K562 (cell line): ENCODE measurements around the gene C3. TPM values are rescaled to one million over a fixed set of nuclear protein-coding genes. Genes with fewer than 3 reads are reported as not detected.

Source experiments
- CSDE1 ChIP-seq, 2 experiments: fragments of 450-650 bp; IDR thresholded peaks; 2 replicates each; pipeline ENCODE4 v1.6.1; 2016; ENCODE audit warnings: mild to moderate bottlenecking in 1 of 2
- CTCF ChIP-seq, 3 experiments: IDR thresholded peaks in 2 of 3; conservative IDR thresholded peaks in 1 of 3; 2 replicates each; pipeline ENCODE4 v1.5.1; 2011 to 2012; ENCODE audit warnings: low read length in 3 of 3, mild to moderate bottlenecking in 3 of 3, control low read depth in 2 of 3, improper control_type of control experiment in 1 of 3, inconsistent platforms in 1 of 3, low read depth in 1 of 3, mixed read lengths in 1 of 3, moderate library complexity in 1 of 3; ENCODE audit not compliant: insufficient read depth in 2 of 3
- E2F6 ChIP-seq, 2 experiments: IDR thresholded peaks; 2 replicates each; pipeline ENCODE4 v1.6.1; 2011; ENCODE audit warnings: borderline replicate concordance in 1 of 2, control low read depth in 1 of 2, low read depth in 1 of 2, low read length in 1 of 2, mild to moderate bottlenecking in 1 of 2, mixed read lengths in 1 of 2, moderate library complexity in 1 of 2; ENCODE audit not compliant: insufficient read depth in 1 of 2, insufficient read length in 1 of 2, poor library complexity in 1 of 2, severe bottlenecking in 1 of 2; ENCODE audit errors: extremely low read depth in 1 of 2
- ELF1 ChIP-seq: fragments of 200-800 bp; sonication (Bioruptor generic); IDR thresholded peaks from 2 replicates; pipeline ENCODE4 v1.6.1; 2016; ENCODE audit warnings: missing genetic modification characterization, missing compliant biosample characterization
- EP300 ChIP-seq: IDR thresholded peaks from 2 replicates; pipeline ENCODE4 v1.6.1; 2012; ENCODE audit warnings: low read length, improper control_type of control experiment
- GTF2E2 ChIP-seq: fragments of 200-800 bp; sonication (Bioruptor generic); IDR thresholded peaks from 2 replicates; pipeline ENCODE4 v1.6.1; 2016; ENCODE audit warnings: missing genetic modification characterization, missing compliant biosample characterization
- HLTF ChIP-seq: fragments of 450-650 bp; IDR thresholded peaks from 2 replicates; pipeline ENCODE4 v1.6.1; 2016
- MEIS2 ChIP-seq: fragments of 450-650 bp; IDR thresholded peaks from 2 replicates; pipeline ENCODE4 v1.6.1; 2014; ENCODE audit warnings: mild to moderate bottlenecking; ENCODE audit not compliant: partially characterized antibody
- MYC ChIP-seq, 2 experiments: fragments of 250-450 bp in 1 of 2; sonication (Bioruptor Pico) in 1 of 2; IDR thresholded peaks; 2 replicates each; pipeline versions ENCODE4 v1.5.1 to v1.6.1; 2012 to 2021; ENCODE audit warnings: low read depth in 2 of 2, borderline replicate concordance in 1 of 2, improper control_type of control experiment in 1 of 2, low read length in 1 of 2, mild to moderate bottlenecking in 1 of 2, moderate library complexity in 1 of 2
- NRF1 ChIP-seq, 2 experiments: fragments of 450-650 bp; IDR thresholded peaks in 1 of 2; conservative IDR thresholded peaks in 1 of 2; 2 replicates each; pipeline ENCODE4 v1.6.1; 2014; ENCODE audit warnings: mild to moderate bottlenecking in 2 of 2
- POLR2B ChIP-seq: fragments of 450-650 bp; IDR thresholded peaks from 2 replicates; pipeline ENCODE4 v1.6.1; 2018; ENCODE audit warnings: low read depth; ENCODE audit not compliant: partially characterized antibody
- PRDM10 ChIP-seq: fragments of 450-650 bp; IDR thresholded peaks from 2 replicates; pipeline ENCODE4 v1.6.1; 2018; ENCODE audit not compliant: partially characterized antibody
- SP1 ChIP-seq: sonication (generic); formaldehyde crosslinking; IDR thresholded peaks from 2 replicates; pipeline ENCODE4 v1.8.1; 2022; ENCODE audit warnings: mild to moderate bottlenecking, missing genetic modification reagents
- XRCC5 ChIP-seq: fragments of 200-400 bp; formaldehyde crosslinking; IDR thresholded peaks from 2 replicates; pipeline ENCODE4 v1.6.1; 2017; ENCODE audit warnings: low read depth, mild to moderate bottlenecking, low read length
- ZBTB43 ChIP-seq: sonication (generic); formaldehyde crosslinking; IDR thresholded peaks from 2 replicates; pipeline ENCODE4 v1.8.0; 2023; ENCODE audit warnings: mild to moderate bottlenecking, missing genetic modification reagents
- ZNF280A ChIP-seq: fragments of 450-650 bp; IDR thresholded peaks from 2 replicates; pipeline ENCODE4 v1.6.1; 2018; ENCODE audit warnings: mild to moderate bottlenecking, low read depth; ENCODE audit not compliant: partially characterized antibody
- polyA plus RNA-seq, 8 experiments: library from polyadenylated mRNA; depleted of rRNA in 4 of 8; stranded (reverse) in 5 of 8; unstranded in 3 of 8; fragments of >200 nt; fragmentation: Nextera tagmentation in 2 of 8; fragmentation: Illumina TruSeq in 1 of 8; extraction: Ambion mirVana in 2 of 8; extraction: Trizol in 1 of 8; gene quantifications; 2 replicates each; pipeline versions ENCODE4 v1.2.1 to v1.2.3, GENCODE V29; 2011 to 2014; ENCODE audit warnings: inconsistent platforms in 1 of 8, missing spikeins in 1 of 8
- total RNA-seq, 7 experiments: library from RNA; depleted of rRNA in 6 of 7; stranded (reverse); fragments of >200 nt in 6 of 7; fragmentation: Illumina TruSeq in 2 of 7; extraction: Trizol in 2 of 7; gene quantifications; 2 replicates each; pipeline versions ENCODE4 v1.2.1 to v1.2.3, GENCODE V29; 2011 to 2021; ENCODE audit warnings: low replicate concordance in 1 of 7

C3 gene
- total and polyA plus RNA-seq, 9 of the 15 experiments (the other 6 are each of a cell fraction or from before 2014, with no cell fraction given) = 0.59 to 10.6 (median 2.2) TPM

GRCh38 chr19:6730153-6730804, 9.8 kb upstream of the C3 start (continued):
- TF ChIP-seq ZNF280A = no peak
- peak in 1 of 2 experiments; percentile 13 for TF ChIP-seq E2F6 (IDR thresholded peaks at IDR 0.05; ENCODE audit: borderline replicate concordance in 1 of 2, extremely low read depth in 1 of 2, insufficient read depth in 1 of 2, insufficient read length in 1 of 2, low read depth in 1 of 2, low read length in 1 of 2, poor library complexity in 1 of 2, severe bottlenecking in 1 of 2)
- no peak for TF ChIP-seq CSDE1 (IDR thresholded peaks at IDR 0.05)
- peak; percentile 68; the same call in 1 of the 2 replicates for TF ChIP-seq ELF1 (tag)
- TF ChIP-seq CTCF (IDR thresholded peaks at IDR 0.05 in 2 of 3, conservative IDR thresholded peaks at IDR 0.05 in 1 of 3; ENCODE audit: insufficient read depth in 2 of 3, low read depth in 1 of 3, low read length in 3 of 3) = 0 out of 6 replicates have a peak, but pooled peaks of 1 of the 3 experiments have one; percentile 3
- no peak for TF ChIP-seq GTF2E2 (tag)
- TF ChIP-seq HLTF = no peak
- peak; percentile 68 for TF ChIP-seq PRDM10
- TF ChIP-seq SP1 = peak; percentile 64
- no peak for TF ChIP-seq ZBTB43 (CRISPR knock-in tag)
- TF ChIP-seq NRF1 (conservative IDR thresholded peaks at IDR 0.05 in 1 of 2, IDR thresholded peaks at IDR 0.05 in 1 of 2) = peak; percentile 35 to 38; a peak in 2 of 4 replicates
- TF ChIP-seq EP300 = peak; percentile 32; the same call in 1 of the 2 replicates
- TF ChIP-seq XRCC5 = no peak
- no peak for TF ChIP-seq MEIS2
- peak; percentile 50 for TF ChIP-seq POLR2B
- TF ChIP-seq MYC (IDR thresholded peaks at IDR 0.05; ENCODE audit: low read depth, low read length) = peak; percentile 29; the same call in 1 of the 2 replicates
- TF ChIP-seq MYC (CRISPR knock-in tag; IDR thresholded peaks at IDR 0.05; ENCODE audit: borderline replicate concordance, low read depth) = no peak
